Measurements from ENCODE around the gene NOL8.

DNA sequence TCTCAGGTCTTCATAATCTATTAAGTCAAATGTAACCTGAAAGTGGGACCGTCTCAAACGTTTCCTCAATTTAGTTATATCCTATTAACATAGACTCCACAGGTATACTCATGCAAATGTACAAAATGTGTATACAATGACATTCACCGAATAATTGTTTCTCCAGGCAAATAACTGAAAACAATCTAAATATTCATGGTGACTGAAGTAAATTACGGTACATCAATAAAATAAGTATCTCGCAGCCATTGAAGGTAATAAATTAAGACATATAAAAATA lies 32.1 kb downstream of the NOL8 start:
- TF ChIP-seq CTCF (conservative IDR thresholded peaks at IDR 0.05) = no peak
- no peak for TF ChIP-seq EZH2 (IDR thresholded peaks at IDR 0.05; ENCODE audit: low read depth)

Data from PC-9 (cell line).